GM12865 (cell line): ENCODE results near the gene PPFIA4.

Source experiments
- DNase-seq: peaks from one replicate; pipeline ENCODE4 v3.0.0; 2010; ENCODE audit warnings: low read depth
- H3K4me3 ChIP-seq: 2 replicates; pipeline ENCODE4 v1.5.1; 2011; ENCODE audit warnings: mild to moderate bottlenecking, low read depth, low read length, control low read depth
- TF ChIP-seq, protein P1 (sequence below): IDR thresholded peaks from 2 replicates; pipeline ENCODE4 v1.5.1; 2011; ENCODE audit warnings: low read length, control low read depth, low read depth, inconsistent platforms; ENCODE audit not compliant: insufficient read depth; ENCODE audit errors: missing control alignments

The PPFIA4 gene

DNA sequence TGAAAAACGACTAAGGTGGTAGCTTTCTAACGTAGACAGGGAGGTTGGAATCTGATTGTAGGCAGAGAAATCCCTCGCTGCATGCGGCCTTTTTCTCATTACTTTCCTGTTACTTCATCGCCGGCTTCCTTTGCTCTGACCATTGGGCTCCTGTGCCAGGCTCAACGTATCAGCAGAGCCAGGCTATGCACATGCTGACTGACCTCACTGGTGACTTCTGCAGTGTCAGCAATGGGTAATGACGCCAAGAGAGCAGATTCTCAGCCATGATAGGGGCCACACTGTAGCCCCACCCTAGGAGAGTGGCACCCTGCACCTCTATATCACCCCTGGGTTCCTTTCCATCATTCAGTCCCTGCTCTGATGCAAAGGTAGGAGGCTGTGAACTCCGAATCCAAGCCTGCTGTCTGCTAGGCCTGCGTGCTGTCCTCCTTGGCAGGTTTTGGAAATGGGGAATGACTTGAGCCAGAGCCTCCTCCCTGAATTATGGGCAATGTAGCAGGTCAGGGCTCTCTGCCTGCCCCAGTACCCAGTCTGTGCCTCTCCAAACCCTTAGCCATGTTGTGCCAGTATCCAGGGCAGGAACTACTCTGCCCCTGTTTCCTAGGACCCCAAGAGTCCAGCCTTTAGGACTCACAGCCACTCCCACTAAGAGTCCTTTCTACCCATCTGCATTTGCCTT lies 11.4 kb downstream of the PPFIA4 start:
- DNase-seq: no peak
- TF ChIP-seq, protein P1, sequence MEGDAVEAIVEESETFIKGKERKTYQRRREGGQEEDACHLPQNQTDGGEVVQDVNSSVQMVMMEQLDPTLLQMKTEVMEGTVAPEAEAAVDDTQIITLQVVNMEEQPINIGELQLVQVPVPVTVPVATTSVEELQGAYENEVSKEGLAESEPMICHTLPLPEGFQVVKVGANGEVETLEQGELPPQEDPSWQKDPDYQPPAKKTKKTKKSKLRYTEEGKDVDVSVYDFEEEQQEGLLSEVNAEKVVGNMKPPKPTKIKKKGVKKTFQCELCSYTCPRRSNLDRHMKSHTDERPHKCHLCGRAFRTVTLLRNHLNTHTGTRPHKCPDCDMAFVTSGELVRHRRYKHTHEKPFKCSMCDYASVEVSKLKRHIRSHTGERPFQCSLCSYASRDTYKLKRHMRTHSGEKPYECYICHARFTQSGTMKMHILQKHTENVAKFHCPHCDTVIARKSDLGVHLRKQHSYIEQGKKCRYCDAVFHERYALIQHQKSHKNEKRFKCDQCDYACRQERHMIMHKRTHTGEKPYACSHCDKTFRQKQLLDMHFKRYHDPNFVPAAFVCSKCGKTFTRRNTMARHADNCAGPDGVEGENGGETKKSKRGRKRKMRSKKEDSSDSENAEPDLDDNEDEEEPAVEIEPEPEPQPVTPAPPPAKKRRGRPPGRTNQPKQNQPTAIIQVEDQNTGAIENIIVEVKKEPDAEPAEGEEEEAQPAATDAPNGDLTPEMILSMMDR: no peak
- no peak overlapping the region for H3K4me3 ChIP-seq

DNA sequence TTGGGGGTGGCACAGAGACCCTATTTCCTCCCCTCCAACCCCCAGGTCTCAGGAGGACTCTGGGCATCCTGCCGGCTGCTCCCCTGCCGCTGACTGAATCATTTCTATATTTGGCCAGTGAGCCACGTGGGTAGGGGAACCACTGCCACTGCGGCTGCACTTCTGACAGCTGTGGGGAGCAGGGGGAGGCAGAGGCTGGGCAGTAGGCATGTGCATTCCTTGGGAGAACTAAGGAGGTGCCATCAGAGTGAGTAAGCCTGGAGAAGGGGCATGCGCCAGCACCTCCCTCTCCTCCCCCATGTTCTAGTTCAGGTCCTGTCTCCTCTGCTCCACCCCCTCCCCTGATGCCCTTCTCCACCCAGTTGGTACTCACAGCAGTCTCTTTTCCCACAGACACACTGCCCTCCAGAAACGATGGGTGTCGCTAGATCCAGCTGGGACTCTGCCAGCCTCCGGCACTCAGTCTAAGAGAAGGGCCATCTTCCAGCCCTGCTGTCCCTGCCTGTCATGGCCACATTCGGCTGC lies 12.0 kb downstream of the PPFIA4 start:
- TF ChIP-seq, protein P1: no peak
- no peak overlapping the region for H3K4me3 ChIP-seq
- DNase-seq: peak; percentile 28

DNA sequence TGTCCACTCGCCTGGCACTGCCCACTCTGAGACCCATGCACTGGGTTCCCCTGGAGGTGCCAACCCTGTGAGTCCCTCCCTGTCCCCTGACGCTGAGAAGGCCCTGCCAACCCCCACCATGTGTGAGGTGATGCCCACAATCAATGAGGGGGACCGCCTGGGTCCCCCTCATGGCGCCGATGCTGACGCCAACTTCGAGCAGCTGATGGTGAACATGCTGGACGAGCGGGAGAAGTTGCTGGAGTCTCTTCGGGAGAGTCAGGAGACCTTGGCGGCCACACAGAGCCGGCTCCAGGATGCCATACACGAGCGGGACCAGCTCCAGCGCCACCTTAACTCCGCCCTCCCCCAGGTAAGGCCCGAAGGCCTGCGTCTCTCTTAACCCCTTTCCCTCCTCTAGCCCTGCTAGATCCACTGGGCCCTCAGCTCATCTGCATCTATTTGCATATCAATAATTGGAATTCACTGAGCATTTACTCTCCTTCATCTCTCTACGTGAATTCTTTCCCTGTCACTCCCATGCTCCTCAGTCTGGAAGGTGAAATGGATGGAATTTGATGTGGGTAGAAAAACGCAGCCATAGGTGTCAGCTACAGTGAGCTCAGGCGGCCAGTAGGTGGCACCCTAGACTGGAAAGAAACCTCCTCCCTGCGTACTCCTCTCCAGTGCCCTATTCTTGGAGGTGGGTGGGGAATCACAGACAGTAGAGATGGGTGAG lies 12.8 kb downstream of the PPFIA4 start:
- peak; percentile 67 for DNase-seq
- H3K4me3 ChIP-seq: no peak overlapping the region
- TF ChIP-seq, protein P1: peak; percentile 91

DNA sequence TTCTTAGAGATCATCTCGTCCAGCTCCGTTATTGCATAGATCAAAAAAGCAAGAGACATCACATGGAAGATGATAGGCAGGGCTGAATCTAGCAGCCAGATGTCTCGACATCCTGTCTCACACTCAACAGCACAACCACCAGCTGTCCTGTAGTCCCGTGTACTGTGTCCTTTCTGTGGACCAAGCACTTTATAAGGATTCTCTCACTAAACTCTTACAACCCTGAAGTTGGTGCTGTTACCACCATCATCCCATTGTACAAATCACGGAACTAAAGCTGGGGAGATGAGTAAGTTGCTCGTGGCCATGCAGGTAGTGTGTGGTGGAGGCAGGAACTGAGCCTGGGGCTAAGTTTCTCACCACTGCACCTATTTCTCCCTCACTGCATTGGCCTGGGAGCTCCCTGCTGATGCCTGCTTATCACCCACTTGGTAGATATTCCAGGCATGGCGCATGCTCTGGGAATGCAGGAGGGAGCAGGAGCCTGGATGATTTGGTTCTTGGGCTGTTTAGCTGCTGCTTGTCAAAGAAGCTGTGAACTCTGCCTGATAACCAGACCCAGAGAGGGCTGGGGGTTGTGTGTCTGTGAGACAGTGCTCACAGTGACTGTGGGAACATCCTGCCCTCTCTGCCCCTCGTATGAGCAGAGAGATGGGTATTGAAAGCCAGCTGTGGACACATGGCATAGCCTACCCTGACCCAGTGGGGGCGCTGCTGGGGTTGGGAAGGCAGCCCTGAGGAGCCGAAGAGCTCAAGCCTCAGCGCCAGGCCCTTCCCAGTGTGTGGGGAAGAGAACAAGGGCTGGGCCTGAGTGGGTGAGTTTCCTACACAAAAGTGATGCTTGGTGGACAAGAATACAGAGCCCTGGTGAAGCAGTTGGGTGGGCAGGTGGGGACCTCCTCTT lies 13.6 kb downstream of the PPFIA4 start:
- no peak overlapping the region for H3K4me3 ChIP-seq
- TF ChIP-seq, protein P1: no peak
- DNase-seq: no peak

DNA sequence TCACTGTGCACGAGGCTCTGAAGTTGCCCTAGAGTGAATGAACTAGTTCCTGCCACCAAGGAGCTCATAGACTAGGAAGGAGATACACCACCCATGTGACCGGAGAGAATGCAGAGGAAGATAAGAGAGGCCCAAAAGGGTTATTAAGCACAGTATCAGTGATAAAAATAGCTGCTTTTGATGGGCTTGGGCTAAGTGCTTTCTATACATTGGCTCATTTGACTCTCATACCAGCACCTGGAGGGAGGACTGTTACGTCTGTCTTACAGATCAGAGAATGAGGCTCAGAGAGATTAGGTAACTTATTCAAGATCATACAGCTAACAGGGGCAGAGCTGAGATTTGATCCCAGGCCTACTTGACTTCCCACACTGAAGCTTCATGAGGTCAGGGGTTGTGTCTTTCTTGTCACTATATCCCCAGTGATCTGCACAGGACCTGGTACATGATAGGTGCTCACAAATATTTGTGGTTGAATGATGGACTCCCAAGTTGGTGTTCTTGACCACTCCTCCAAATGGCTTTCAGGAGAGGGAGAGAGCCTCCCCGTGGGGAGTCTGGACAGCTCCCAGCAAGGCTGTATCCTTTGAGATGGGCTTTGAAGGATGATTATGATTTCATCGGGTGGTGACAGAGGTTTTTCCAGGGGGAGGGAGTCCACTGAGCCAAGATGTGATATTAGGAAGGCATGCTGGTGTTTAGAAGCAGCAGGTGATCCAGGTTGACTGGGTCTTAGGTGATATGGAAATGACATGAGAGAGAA lies 14.4 kb downstream of the PPFIA4 start:
- no peak for DNase-seq
- TF ChIP-seq, protein P1: no peak
- H3K4me3 ChIP-seq: no peak overlapping the region

DNA sequence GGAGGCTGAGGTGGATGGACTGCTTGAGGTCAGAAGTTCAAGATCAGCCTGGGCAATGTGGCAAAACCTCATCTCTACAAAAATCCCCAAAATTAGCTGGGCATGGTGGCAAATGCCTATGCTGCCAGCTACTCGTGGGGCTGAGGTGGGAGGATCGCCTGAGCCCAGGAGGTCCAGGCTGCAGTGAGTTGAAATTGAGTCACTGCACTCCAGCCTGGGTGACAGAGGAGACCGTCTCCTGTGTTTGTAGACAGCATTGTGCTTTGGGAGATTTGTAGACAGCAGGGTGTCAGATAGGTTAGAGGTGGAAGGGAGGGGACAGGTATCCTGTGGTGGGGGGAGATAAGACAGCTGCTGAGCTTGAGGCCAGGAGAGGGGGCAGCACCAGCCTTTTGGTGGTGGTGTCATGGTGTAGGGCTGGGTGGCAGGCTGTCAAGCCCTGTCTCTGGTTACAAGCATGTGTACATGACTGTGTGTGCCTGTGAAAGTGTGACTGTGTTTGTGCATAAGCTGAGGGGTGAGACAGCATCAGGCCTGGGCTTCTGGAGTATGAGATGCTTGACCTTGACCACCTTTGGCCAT lies 15.2 kb downstream of the PPFIA4 start:
- TF ChIP-seq, protein P1: no peak
- DNase-seq: no peak
- no peak overlapping the region for H3K4me3 ChIP-seq
